Right lobe of liver (tissue), 6 donors: ENCODE results near the gene F10. TPM values are rescaled to one million over a fixed set of nuclear protein-coding genes. Genes with fewer than 3 reads are reported as not detected.

Experiments
- ATAC-seq, 4 donors: fragments of 200-7000 bp; cut with Tn5 transposase; one replicate each; pipeline ENCODE4 v1.9.1; 2020; ENCODE audit warnings: mild to moderate bottlenecking in 4 of 4, moderate library complexity in 4 of 4
- DNase-seq, 3 donors: peaks; one replicate each; pipeline ENCODE4 v3.0.0-alpha.2; 2020
- H3K27ac ChIP-seq, 3 donors: fragments of 200-600 bp; one replicate each; pipeline ENCODE4 v1.8.0; 2022
- H3K27me3 ChIP-seq, 2 donors: fragments of 200-600 bp; one replicate each; pipeline ENCODE4 v1.8.0; 2022
- H3K36me3 ChIP-seq, 4 donors: fragments of 200-600 bp; sonication (generic) in 1 of 4; one replicate each; pipeline versions ENCODE4 v1.5.1 to v1.8.0; 2017 to 2022; ENCODE audit warnings: control low read depth in 1 of 4
- H3K4me1 ChIP-seq, 4 donors: fragments of 200-600 bp; sonication (generic) in 1 of 4; one replicate each; pipeline versions ENCODE4 v1.5.1 to v1.8.0; 2017 to 2022; ENCODE audit warnings: control low read depth in 1 of 4
- H3K4me3 ChIP-seq, 3 donors: fragments of 200-600 bp; one replicate each; pipeline ENCODE4 v1.8.0; 2022
- H3K9me3 ChIP-seq, 4 donors: fragments of 200-600 bp; sonication (generic) in 1 of 4; one replicate each; pipeline versions ENCODE4 v1.5.1 to v1.8.0; 2017 to 2022; ENCODE audit warnings: control low read depth in 1 of 4
- POLR2A ChIP-seq: fragments of 450-650 bp; IDR thresholded peaks from one replicate; pipeline ENCODE4 v1.6.1; 2017; ENCODE audit warnings: antibody characterized with exemption, mild to moderate bottlenecking
- WGBS: methylation state at CpG from one replicate; pipeline ENCODE4 v1.1.6; 2018; ENCODE audit warnings: low coverage, low lambda C conversion rate; ENCODE audit not compliant: insufficient coverage; ENCODE audit errors: missing lambda C conversion rate; 5-methylcytosine and 5-hydroxymethylcytosine counted together
- intact Hi-C, 2 donors: fragments of 100-400 bp; cut with DNase I; formaldehyde crosslinking; loops; one replicate each; pipeline versions ENCODE4 v1.11.2 to v1.14.1; 2022
- total RNA-seq, 6 experiments: library from RNA; depleted of rRNA in 2 of 6; stranded (reverse); fragments of >200 nt in 2 of 6; fragmentation: NEBNext Ultra II Directional in 3 of 6; extraction: Animal tissue kit (Norgen Biotek cat#: 25700) in 3 of 6; gene quantifications; one replicate each; pipeline versions ENCODE4 v1.1.0 to v1.2.4, GENCODE V29; 2016 to 2023
- TF ChIP-seq, protein P1 (sequence below), 4 donors: fragments of 200-600 bp in 3 of 4; fragments of 450-650 bp in 1 of 4; IDR thresholded peaks; one replicate each; pipeline versions ENCODE4 v1.5.1 to v1.8.0; 2016 to 2022; ENCODE audit warnings: antibody characterized with exemption in 4 of 4, mild to moderate bottlenecking in 2 of 4
- donor health status: DM: no; HTN: yes; CAD: no.
- donor health status: DM: no; HTN: no; CAD: no.
- donor health status: DM: no; HTN: no; CAD: no.
- donor health status: DM: no; HTN: yes; CAD: no.
- donor health status: DM: no; HTN: yes; CAD: no.

F10 gene
- total RNA-seq, 6 experiments from 2014 or later, result 108 to 157 (median 132) TPM

DNA sequence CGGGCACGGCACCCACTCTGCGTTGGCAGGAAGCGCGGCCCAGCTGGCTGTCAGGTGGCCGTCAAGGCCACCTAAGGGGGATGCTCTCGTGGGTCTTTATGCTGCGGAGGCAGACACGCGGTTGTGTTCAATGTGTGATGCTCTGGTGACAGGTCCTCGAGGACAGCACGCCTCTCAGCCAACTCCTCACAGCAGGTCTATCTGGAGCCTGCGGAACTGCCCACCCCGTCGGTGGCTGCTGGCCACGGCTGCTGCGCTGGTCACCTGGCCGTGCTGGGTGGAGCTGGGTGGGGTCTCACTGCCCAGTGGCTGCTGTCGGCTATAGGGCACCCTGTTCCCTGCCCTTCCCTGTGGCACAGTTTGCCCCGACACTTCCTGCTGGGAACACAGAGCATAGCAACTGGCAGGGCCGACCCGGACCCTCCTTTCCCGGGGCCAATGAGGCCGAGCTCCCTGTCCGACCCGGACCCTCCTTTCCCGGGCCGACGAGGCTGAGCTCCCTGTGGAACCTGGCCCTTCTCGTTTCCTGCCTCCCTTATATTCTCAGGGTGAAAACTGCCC lies 31.3 kb upstream of the F10 start:
- ATAC-seq (no peak), DNase-seq (peak in 1 of 3 donors; percentile 14)
- intact Hi-C loops, result loop anchor here in 1 of 2 donors (10.0 kb wide), 1 partner anchor 46 kb away; no protein-coding TSS in a partner anchor
- WGBS, result 81% methylated on average over 5 of the region's 30 CpGs
- Histone ChIP-seq H3K4me1 (no peaks in the 10 kb centered on the region), H3K36me3 (peaks cover 0 to 14% (median 0%) of the 10 kb centered on the region in 4 donors), H3K9me3 (no peaks in the 10 kb centered on the region), H3K27ac (no peak overlapping the region), H3K27me3 (no peaks in the 10 kb centered on the region), H3K4me3 (no peak overlapping the region)
- TF ChIP-seq, protein P1, sequence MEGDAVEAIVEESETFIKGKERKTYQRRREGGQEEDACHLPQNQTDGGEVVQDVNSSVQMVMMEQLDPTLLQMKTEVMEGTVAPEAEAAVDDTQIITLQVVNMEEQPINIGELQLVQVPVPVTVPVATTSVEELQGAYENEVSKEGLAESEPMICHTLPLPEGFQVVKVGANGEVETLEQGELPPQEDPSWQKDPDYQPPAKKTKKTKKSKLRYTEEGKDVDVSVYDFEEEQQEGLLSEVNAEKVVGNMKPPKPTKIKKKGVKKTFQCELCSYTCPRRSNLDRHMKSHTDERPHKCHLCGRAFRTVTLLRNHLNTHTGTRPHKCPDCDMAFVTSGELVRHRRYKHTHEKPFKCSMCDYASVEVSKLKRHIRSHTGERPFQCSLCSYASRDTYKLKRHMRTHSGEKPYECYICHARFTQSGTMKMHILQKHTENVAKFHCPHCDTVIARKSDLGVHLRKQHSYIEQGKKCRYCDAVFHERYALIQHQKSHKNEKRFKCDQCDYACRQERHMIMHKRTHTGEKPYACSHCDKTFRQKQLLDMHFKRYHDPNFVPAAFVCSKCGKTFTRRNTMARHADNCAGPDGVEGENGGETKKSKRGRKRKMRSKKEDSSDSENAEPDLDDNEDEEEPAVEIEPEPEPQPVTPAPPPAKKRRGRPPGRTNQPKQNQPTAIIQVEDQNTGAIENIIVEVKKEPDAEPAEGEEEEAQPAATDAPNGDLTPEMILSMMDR (IDR thresholded peaks at IDR 0.05), result no peak
- no peak for TF ChIP-seq POLR2A

DNA sequence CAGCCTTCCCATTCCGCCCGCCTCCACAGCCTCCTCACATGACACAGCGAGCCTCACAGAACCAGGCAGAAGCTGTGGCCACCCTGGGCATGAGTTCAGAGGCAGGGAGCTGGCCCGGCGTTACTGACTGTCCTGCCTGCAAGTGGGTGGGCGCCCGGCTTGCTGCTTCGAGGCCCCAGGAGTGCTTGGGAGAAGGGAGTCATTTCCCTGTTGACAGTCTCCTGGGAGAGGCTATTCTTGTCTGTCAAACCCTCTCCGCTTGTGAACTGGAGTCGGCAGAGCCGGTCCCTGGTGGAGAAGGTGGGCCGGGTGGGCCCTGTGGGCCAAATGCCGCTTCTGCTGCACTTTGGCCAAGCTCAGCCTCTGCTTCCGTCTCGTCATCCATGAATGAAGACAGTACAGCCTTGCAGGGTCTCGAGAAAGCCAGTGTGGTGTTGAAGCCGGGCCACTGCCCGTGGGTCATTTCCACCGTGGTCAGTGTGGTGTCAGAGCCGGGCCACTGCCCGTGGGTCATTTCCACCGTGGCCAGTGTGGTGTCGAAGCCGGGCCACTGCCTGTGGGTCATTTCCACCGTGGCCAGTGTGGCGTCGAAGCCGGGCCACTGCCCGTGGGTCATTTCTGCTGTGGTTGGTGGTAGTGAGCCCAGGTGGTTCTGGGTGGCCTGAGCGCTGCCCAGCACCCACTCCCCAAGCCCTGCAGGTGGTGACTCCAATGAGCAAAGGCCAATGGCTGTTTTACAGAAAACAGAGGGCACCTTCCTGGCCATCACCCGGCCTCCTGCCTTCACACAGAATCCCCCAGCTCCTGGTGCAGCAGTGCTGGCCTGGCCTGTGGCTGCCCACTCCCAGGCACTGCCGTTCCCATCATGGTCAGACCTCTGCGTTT lies 30.5 kb upstream of the F10 start:
- 42% methylated on average over 2 of the region's 33 CpGs for WGBS
- TF ChIP-seq POLR2A, result no peak
- H3K9me3 ChIP-seq, result no peaks in the 10 kb centered on the region
- H3K27ac ChIP-seq, result no peak overlapping the region
- H3K27me3 ChIP-seq, result no peaks in the 10 kb centered on the region
- no peak overlapping the region for H3K4me3 ChIP-seq
- no peaks in the 10 kb centered on the region for H3K4me1 ChIP-seq
- DNase-seq (peak in 1 of 3 donors; percentile 16), ATAC-seq (no peak)
- H3K36me3 ChIP-seq, result peaks cover 0 to 14% (median 0%) of the 10 kb centered on the region in 4 donors
- intact Hi-C loops, result loop anchor here in 1 of 2 donors (10.0 kb wide), 1 partner anchor 47 kb away; no protein-coding TSS in a partner anchor

DNA sequence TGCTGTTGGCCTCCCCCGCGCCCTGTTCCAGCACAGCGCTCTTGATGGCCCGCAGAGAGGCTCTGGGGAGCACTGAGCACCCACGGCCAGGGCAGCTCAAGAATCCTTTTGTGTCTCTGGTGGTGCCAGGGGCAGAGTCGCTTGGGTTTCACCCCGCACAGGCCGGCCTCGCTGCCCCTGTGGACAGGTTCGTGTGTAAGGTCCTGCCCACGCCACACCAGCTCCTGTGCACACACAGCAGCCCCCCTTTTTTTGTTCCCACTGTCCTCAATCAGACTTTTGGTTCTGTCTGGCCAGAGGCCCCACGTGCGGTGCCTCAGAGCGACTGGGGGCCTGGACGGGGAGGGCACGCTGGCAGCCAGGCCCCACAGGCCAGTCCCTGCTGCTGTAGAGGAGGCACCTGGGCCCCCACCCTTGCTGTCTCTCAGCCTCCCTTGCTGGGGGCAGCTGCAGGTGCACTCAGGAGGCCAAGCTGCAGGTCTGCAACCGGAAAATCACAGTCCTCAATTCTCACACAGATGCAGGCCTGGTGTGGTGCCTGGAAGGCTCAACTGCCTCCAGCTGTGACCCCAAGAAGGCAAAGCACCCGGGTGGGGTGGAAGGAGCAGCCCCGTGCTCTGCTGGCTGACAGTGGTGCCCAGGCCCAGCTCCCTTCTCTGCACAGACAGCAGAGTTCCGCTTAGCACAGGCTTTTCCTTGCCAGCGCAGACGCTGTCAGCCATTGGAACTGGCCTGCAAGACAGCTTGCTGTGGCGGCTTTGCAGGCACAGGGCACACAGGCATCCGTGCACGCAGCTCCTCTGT lies 29.6 kb upstream of the F10 start:
- H3K27me3 ChIP-seq, result no peaks in the 10 kb centered on the region
- no peak overlapping the region for H3K27ac ChIP-seq
- H3K9me3 ChIP-seq, result no peaks in the 10 kb centered on the region
- no peak overlapping the region for H3K4me3 ChIP-seq
- no peak for TF ChIP-seq POLR2A
- TF ChIP-seq, protein P1 (IDR thresholded peaks at IDR 0.05), result no peak
- ATAC-seq (no peak), DNase-seq (peak in 1 of 3 donors; percentile 17)
- no CpG with 5 or more reads among the region's 25 CpGs for WGBS
- no peaks in the 10 kb centered on the region for H3K4me1 ChIP-seq
- intact Hi-C loops, result loop anchor here in 1 of 2 donors (10.0 kb wide), 1 partner anchor 48 kb away; no protein-coding TSS in a partner anchor
- H3K36me3 ChIP-seq, result peaks cover 0 to 13% (median 0%) of the 10 kb centered on the region in 4 donors

GRCh38 chr13:113093580-113094409 lies 28.8 kb upstream of the F10 start:
- intact Hi-C loops, result loop anchor here in 1 of 2 donors (10.0 kb wide), 1 partner anchor 49 kb away; no protein-coding TSS in a partner anchor
- Histone ChIP-seq H3K9me3 (no peaks in the 10 kb centered on the region), H3K4me3 (no peak overlapping the region), H3K4me1 (no peaks in the 10 kb centered on the region), H3K27ac (no peak overlapping the region), H3K27me3 (no peaks in the 10 kb centered on the region), H3K36me3 (peaks cover 0 to 7% (median 0%) of the 10 kb centered on the region in 4 donors)
- no peak for TF ChIP-seq POLR2A
- TF ChIP-seq, protein P1 (IDR thresholded peaks at IDR 0.05), result no peak
- ATAC-seq (no peak), DNase-seq (no peak)
- 73% methylated on average over 5 of the region's 29 CpGs for WGBS
